Activated gamma-delta T cell treated with Interleukin-2 at 50 U/mL for 16 hours (primary cell): Measurements from ENCODE around the gene MADD.

Experiments used
- DNase-seq: peaks from one replicate; pipeline ENCODE4 v3.0.0-alpha.2; 2020

Gene MADD

DNA sequence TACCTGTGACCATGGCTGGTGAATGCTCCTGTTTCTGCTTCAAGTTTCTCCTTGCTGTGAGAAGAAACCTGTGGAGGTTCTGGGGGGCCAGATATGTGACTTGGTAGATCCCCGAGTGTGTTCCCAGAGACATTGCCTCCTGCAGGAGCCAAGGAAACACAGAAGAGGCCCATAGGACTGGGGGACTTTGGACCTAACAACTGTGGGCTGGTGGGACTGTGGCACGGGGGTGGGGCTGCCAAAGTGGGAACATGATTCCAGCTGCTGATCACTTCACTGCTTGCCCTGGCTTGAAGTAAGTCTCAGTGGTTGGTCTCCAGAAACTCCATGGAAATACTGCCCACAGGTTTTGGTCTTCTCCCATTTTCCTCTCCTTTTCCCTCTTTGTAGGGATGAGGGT is 16.3 kb upstream of the MADD start:
- no peak for DNase-seq

DNA sequence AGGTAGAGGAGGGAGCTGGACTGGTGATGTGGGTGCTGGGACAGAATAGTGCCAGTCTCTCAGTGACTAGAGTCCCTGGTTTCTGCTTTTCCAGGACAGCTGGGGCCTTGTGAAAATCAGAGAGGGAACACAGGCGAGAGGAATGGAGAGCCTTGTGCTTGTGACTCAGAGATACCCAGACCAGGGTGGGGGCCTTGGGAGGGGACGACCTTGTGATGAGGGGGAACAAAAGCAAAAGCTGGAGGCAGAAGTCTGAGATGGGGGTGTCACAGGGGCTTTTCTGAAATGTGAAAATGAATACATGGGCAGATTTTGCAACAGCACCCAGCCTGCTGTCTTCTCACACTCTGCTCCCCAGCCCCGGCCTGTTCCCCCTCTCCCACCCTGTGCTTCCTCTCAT is 15.5 kb upstream of the MADD start:
- DNase-seq, result no peak

DNA sequence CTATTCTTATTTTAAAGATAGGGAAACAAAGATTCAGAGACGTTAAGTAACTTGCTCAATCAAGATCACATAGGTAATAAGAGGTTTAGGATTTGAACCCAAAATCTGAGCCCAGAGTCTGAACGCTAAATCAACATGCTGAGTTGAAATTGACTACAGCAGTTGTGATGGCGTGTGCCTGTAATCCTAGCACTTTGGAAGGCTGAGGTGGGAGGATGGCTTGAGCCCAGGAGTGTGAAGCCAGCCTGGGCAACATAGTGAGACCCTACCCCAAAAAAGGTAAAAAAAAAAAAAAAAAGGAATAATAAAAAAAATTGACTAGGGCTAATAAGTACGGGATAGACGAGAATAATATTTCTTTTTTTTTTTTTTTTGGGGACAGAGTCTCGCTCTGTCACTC is 13.6 kb upstream of the MADD start:
- no peak for DNase-seq

DNA sequence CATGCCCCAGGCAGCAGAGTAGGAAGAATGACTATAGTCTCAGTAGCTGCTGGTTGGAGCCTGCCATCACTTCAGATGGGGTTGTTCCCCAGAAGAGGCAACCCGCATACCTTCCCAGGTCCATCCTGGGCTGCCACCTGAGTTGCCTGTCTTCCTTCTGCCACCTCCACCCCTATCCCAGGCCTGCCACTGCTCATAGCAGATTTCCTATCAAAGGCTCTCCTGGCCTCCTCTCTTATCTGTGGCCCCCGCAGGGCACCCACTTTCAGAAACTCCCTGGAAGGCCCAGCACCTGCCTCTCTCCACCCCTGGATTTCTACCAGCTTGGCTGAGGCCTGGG is 12.8 kb upstream of the MADD start:
- DNase-seq, result no peak

DNA sequence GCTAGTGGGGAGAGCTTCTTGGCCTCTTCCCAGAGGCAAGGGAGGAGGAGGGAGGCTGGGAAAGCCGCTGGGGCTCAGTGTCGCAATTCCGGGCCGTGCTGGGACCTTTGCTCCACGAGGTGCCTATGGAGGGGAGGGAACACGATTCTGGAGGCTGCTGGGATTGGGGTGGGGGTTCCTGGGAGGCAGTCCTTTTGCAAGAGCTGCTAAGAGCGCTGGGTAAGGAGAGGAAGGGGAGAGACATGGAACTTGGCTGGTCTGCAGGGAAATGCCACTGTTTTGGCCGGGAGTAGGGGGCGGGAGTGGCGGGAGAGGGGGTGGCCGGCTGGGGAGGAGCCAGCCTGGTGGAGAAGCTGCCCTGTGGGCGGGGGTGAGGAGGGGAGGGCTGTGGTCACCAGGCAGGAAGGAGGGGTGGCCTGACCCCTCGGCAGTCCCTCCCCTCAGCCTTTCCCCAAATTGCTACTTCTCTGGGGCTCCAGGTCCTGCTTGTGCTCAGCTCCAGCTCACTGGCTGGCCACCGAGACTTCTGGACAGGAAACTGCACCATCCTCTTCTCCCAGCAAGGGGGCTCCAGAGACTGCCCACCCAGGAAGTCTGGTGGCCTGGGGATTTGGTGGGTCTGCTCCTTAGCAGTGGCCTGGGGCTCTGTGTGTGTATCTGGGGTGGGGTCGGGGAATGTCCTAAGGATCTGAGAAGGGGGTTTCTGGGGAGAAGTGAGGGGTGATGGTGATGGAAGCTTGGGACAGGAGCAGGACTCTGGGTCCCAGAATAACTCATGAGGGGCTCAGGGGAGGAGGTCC is 12.2 kb upstream of the MADD start, which contains the start of gene NR1H3:
TSS of gene NR1H3 (plus strand) at position 480 of the 800 bp plus-strand sequence. CDS start 1,221 bp downstream, outside the sequence.
- DNase-seq, result no peak

DNA sequence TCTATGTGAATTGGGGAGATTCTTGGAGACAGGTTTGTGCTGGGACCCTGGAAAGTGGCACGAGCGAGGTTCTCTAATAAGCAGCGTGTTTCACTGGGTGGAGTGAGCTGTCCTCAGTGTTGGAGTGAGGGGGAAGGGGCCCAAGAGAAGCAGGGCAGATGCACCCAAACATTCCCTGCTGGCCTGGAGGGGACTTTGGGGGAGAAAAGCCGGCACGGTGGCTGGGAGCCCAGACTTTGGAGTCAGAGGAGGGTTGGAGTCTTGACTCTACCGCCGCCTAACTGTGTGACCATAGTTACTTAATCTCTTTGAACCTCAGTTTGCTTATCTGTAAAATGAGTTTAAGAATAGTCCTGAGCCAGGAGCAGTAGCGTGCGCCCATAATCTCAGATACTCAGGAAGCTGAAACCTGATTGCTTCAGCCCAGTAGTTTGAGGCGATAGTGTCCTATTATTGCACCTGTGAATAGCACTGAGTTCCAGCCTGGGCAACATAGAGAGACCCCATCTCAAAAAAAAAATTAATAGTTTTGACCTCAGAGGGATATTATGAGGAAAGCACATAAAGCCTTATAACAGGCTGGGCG is 11.5 kb upstream of the MADD start:
- no peak for DNase-seq

DNA sequence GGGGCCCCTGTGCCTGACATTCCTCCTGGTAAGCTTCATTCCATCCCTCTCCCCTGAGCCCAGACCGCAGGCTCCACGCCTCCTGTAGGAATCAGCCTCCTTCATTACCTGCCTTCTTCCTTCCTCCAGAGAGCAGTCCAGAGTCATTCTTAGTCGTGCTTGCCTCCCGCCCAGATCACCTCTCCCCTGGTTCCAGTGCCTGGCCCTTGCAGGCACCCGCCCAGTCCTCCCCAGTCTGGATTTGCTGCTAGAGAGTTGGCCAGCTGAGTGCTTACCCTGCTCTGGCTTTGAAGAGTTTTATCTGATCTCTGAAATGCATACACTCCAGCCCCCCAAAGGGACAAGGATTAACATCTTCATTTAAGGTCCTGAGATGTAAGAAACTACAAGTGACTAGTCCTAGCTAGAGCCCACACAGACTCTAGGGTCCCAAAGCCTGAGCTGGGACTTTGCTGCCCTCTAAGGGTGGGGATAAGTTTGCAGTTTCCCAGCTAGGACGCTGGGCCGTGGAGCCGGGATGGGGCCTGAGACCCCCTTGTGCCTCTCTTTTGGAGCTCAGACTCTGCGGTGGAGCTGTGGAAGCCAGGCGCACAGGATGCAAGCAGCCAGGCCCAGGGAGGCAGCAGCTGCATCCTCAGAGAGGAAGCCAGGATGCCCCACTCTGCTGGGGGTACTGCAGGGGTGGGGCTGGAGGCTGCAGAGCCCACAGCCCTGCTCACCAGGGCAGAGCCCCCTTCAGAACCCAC is 10.5 kb upstream of the MADD start:
- DNase-seq, result no peak

DNA sequence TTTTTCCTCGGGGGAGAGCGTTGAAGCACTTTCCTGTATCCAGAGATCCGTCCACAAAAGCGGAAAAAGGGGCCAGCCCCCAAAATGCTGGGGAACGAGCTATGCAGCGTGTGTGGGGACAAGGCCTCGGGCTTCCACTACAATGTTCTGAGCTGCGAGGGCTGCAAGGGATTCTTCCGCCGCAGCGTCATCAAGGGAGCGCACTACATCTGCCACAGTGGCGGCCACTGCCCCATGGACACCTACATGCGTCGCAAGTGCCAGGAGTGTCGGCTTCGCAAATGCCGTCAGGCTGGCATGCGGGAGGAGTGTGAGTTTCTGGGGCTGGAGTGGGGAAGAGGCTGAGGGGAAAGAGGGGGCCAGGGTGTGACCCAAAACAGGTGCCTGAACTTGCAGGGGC is 9.6 kb upstream of the MADD start:
- DNase-seq, result no peak

DNA sequence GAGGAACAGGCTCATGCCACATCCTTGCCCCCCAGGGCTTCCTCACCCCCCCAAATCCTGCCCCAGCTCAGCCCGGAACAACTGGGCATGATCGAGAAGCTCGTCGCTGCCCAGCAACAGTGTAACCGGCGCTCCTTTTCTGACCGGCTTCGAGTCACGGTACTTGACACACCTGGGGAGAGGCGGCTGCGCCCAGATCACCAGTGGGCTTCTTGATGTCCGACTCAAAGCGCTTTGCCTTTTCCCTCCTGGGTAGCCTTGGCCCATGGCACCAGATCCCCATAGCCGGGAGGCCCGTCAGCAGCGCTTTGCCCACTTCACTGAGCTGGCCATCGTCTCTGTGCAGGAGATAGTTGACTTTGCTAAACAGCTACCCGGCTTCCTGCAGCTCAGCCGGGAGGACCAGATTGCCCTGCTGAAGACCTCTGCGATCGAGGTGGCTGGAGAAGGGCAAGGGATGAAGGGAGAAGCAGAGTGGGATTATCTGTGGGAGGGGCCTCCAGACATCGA is 8.6 kb upstream of the MADD start:
- no peak for DNase-seq

DNA sequence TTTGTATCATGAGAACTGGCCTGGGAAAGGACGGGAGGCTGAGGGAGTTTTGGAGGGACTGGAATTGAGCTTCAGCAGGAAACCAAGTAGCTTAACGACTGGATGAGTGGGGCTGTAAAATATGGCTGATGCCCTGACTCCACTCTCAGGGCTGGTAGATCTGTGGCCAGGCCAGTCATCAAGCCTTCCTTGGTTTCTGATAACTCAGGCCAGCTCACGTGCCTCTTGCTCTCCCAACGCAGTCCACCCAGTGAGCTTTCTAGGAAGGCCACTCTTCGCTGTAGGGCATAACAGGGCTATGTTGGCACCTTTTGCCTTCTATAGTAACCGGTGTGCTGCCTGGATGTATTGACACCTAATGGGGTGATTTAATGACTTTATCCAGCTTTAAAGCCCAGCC is 5.8 kb upstream of the MADD start:
- no peak for DNase-seq

DNA sequence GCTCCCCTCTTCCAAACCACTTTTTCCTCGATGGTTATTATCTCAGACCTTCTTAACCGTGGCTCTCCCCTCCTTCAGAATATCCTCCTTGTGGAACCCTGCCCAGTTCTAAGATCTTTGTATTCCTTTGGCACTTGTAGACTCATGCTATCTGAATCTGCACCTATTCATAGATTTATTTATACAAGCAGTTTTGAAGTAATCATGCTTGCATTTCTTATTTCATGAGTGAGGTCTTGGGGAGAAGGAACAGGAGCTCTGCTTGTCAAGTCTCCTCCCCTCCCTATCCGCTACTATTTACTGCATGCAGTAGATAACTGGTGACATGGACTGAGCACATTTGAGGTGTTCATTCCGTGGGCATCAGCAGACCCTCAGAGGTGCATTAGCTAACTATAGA is 5.4 kb upstream of the MADD start:
- DNase-seq, result no peak

DNA sequence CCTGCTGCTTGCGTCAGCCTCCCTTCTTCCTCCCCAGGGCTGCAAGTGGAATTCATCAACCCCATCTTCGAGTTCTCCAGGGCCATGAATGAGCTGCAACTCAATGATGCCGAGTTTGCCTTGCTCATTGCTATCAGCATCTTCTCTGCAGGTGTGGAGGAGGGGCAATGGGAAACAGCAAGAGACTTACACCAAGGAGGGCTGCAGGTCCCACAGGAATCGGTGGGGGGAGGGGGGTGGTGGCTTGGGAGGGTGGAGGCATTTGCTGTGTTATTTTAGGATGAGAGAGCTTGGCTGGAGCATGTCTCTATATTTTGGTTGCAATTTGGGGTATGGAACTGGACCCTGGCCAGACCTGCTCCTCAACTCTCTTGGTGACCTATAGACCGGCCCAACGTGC is 2.1 kb upstream of the MADD start:
- no peak for DNase-seq

DNA sequence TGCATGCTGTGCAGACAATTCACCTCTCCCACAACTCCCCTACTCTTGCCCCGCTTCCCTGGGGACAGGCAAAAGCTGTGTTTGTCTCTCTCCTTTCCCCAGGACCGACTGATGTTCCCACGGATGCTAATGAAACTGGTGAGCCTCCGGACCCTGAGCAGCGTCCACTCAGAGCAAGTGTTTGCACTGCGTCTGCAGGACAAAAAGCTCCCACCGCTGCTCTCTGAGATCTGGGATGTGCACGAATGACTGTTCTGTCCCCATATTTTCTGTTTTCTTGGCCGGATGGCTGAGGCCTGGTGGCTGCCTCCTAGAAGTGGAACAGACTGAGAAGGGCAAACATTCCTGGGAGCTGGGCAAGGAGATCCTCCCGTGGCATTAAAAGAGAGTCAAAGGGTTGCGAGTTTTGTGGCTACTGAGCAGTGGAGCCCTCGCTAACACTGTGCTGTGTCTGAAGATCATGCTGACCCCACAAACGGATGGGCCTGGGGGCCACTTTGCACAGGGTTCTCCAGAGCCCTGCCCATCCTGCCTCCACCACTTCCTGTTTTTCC is 1.4 kb upstream of the MADD start:
- peak; percentile 54 for DNase-seq

DNA sequence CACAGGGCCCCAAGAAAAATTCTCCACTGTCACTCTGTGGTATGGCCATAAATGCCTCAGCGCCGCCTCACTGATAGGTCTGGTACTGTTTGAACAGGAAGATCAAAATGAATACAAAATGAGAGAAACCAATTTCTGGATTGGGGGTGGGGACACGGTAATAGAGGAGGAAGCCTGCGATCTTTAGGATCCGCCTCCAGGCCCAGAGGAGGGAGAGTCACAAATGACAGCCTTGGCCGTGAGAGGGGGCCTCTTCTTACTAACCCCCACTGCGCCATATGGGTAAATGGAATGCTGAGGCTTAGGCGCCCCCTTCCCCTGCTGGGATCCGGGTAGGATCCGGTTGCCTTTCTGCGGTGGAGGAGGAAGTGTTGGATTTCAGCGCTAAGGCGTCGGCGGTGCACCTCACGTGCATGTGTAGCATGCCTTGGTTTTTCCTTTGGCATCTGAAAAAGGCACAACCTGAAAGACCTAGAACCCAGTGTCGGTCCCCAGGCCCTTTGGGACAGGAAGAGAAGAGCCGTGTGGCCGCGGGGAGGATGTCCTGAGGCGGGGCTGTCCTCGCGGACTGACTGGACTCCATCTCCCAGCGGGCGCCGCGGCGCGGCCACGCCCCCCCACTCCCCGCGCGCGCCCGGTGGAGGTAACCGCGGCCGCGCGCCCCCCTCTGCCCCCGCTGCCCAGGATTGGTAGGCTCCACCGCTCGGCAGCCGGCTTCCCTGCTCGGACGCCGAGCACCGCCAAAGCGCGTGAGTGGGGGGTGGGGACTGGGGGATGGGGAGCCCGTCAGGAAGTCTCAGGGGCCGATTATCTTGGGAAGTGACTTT is 718 bp upstream of the MADD start:
- DNase-seq, result peak; percentile 81

DNA sequence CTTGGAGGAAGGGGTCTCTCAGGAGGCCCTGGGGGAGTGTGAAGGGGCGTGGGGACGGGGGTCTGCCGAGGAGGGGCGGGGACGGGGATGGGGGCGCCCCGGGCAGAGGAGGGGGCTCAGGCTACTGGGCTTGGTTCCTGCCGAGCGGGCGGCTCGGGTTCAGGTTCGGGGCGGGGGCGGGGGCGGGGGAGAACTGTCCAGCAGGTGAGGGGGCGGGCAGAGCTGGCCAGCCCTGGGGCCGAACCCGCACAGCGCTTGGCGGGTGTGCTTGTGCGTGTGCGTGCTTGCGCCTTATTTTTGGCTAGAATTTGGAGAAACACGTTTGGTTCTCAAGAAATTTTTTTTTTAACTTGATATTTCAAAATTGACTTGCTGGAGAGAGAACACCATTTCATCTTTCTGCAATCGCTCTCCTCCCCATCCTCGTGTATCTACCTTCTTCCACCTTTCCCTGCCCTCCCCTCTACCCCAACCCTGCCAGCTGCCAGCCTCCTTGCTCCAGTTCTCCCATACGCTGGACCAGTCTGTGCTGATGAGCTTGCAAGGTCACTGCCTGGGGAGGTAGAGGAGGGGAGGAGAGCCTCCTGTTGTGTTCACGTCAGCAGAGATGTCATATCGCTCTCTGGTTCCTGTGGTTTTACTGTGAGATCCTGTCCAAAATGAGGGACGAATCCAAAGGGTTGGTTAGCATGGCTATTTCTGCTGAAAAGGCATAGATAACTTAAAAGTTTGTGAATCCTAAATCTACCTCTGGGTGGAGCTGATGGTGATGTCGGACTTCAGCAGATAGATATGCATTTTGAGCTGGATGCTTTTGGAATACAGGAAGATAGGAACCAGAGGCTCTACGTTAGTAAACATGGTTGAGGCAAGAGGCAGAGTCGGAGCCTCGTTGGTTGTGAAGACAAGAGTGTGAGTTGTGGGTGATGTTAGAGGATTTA is 668 bp downstream of the MADD start:
- DNase-seq, result no peak

DNA sequence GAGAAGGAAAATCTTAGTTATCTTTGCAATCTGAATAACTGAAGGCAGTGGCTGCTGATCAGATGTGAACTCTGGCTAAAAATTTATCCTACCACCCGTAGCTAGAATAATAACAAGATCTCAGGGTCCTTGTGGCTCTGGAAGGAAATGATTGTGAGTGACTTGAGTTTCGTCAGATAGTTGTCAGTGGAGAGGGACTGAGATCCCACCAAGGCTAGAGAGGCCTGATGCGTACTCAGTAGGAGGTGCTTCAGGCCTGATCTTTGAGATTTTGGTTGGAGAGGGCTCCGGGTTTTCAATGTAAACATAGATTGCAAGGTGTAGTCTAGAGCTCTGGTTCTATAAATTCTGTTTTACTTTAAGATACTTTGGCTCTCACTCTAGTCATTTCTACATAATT is 1.4 kb downstream of the MADD start:
- DNase-seq, result no peak

DNA sequence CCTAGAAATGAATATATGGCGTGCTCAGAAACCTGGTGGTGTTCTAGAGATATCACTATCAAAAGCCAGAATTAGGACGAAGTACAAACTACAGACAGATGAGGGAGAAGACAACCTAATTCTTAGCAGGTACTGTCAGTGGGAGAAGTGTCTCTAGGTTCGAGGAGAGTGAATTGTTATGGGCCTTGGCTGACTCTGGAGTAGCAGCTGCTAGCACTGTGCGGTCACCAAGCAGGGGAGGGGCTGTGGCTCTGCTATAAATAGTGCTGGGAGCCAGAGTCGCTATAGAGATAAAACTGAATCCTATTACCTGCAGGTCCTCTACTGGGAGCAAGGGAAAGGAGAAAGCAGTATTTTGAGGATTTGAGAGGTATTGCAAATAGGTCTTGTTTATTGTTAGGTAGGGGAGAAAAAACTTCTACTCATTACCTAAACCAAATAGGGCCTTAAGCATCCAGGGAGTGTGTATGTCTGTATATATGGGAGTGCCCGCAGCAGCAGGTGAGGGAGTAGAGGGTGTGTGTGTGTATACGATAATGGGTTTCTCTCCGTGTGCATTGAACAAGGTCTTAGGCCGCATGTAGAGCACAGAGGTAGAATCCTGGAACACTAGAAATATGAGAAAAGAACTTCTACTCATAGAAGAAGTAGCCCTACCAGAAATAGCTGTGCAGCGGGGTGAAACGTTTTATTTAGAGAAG is 2.2 kb downstream of the MADD start:
- no peak for DNase-seq

DNA sequence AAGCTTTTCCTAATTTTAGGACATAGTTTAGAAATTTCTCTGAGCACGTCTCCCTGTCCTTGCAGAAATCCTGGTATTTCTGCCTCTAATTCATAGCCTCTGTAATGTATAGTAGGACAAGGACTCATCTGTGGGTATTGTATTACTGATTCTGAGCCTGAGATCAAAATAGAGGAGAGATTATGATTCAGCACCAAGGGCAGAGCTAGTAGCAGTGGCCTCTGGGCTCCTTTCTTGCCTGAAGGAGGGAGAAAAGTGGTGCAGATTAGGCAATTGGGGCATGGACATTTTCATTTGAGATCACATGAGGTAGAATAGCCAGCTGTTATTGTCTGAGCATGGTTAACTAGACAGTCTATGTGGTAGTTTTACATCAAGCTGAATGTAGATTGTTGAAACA is 2.8 kb downstream of the MADD start:
- DNase-seq, result no peak

DNA sequence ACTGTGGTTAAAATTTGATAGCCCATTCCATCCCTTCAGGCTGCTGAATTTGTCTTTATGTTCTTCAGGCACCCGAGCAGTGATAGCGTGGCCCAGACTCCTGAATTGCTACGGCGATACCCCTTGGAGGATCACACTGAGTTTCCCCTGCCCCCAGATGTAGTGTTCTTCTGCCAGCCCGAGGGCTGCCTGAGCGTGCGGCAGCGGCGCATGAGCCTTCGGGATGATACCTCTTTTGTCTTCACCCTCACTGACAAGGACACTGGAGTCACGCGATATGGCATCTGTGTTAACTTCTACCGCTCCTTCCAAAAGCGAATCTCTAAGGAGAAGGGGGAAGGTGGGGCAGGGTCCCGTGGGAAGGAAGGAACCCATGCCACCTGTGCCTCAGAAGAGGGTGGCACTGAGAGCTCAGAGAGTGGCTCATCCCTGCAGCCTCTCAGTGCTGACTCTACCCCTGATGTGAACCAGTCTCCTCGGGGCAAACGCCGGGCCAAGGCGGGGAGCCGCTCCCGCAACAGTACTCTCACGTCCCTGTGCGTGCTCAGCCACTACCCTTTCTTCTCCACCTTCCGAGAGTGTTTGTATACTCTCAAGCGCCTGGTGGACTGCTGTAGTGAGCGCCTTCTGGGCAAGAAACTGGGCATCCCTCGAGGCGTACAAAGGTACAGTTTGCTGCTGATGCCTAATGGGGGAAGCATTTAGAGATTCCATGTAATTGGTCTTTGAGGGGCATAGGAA is 4.7 kb downstream of the MADD start:
- no peak for DNase-seq

DNA sequence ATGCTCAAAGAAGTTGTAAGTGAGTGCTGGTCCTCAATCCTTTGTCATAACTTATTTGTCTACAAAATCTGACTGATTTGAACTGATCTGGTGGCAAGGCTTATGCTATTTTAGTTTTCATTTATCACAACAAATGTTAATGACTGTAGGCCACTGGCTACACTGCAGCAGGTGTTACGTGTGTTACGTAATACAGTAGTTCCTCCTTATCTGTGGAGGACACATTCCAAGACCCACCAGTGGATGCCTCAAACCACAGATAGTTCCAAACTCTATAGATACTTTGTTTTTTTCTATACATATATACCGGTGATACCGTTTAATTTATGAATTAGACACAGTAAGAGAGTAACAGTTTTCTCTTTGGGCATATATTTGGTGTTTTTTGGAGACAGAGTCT is 7.0 kb downstream of the MADD start:
- DNase-seq, result no peak
